GM23338 (cell line): ENCODE results near the gene CACHD1. TPM values are rescaled to one million over a fixed set of nuclear protein-coding genes. Genes with fewer than 3 reads are reported as not detected.

Experiments
- ATAC-seq: fragments of 200-7000 bp; cut with Tn5 transposase; 3 replicates; pipeline ENCODE4 v1.9.1; 2020
- DNase-seq: peaks from one replicate; pipeline ENCODE4 v3.0.0-alpha.2; 2015; ENCODE audit warnings: low spot score
- H2AFZ ChIP-seq: fragments of 200-600 bp; sonication (generic); 2 replicates; pipeline ENCODE4 v1.8.0; 2016; ENCODE audit warnings: antibody characterized with exemption, mild to moderate bottlenecking, moderate library complexity
- H3F3A ChIP-seq: fragments of 200-600 bp; sonication (generic); replicated peaks from 2 replicates; pipeline ENCODE4 v1.8.0; 2017; ENCODE audit warnings: antibody characterized with exemption, mixed run types, low read depth
- H3K27ac ChIP-seq: fragments of 200-600 bp; sonication (generic); 2 replicates; pipeline ENCODE4 v1.6.1; 2016; ENCODE audit warnings: low read depth
- H3K27me3 ChIP-seq: fragments of 200-600 bp; sonication (generic); 2 replicates; pipeline ENCODE4 v1.8.0; 2016; ENCODE audit warnings: mild to moderate bottlenecking, mixed run types, moderate library complexity; ENCODE audit not compliant: insufficient read depth
- H3K36me3 ChIP-seq: fragments of 200-600 bp; sonication (generic); 2 replicates; pipeline ENCODE4 v1.8.0; 2016; ENCODE audit warnings: mild to moderate bottlenecking; ENCODE audit not compliant: insufficient read depth
- H3K4me1 ChIP-seq: fragments of 200-600 bp; sonication (generic); 2 replicates; pipeline ENCODE4 v1.8.0; 2016; ENCODE audit warnings: mild to moderate bottlenecking, moderate library complexity; ENCODE audit not compliant: insufficient read depth
- H3K4me2 ChIP-seq: fragments of 200-600 bp; sonication (generic); 2 replicates; pipeline ENCODE4 v1.7.1; 2017; ENCODE audit warnings: mixed run types
- H3K4me3 ChIP-seq: fragments of 200-600 bp; sonication (generic); 2 replicates; pipeline ENCODE4 v1.6.1; 2016; ENCODE audit warnings: mixed run types
- H3K79me2 ChIP-seq: fragments of 200-600 bp; sonication (generic); replicated peaks from 2 replicates; pipeline ENCODE4 v1.8.0; 2017; ENCODE audit warnings: mild to moderate bottlenecking; ENCODE audit not compliant: insufficient read depth
- H3K9me2 ChIP-seq: fragments of 200-600 bp; sonication (generic); 2 replicates; pipeline ENCODE4 v1.8.0; 2017; ENCODE audit not compliant: insufficient read depth
- H4K20me1 ChIP-seq: fragments of 200-600 bp; sonication (generic); replicated peaks from 2 replicates; pipeline ENCODE4 v1.8.0; 2017; ENCODE audit warnings: mild to moderate bottlenecking; ENCODE audit not compliant: insufficient read depth
- H3K27ac Mint-ChIP-seq: 2 replicates; pipeline ENCODE4 v1.8.0; 2020; ENCODE audit warnings: inconsistent platforms, mild to moderate bottlenecking, moderate library complexity, mixed read lengths
- H3K27me3 Mint-ChIP-seq: 3 replicates; pipeline ENCODE4 v1.8.0; 2022; ENCODE audit warnings: low read depth, mild to moderate bottlenecking, moderate library complexity, mixed read lengths, inconsistent platforms; ENCODE audit not compliant: insufficient read depth, poor library complexity
- H3K36me3 Mint-ChIP-seq: 3 replicates; pipeline ENCODE4 v1.8.0; 2021; ENCODE audit warnings: low read depth, mild to moderate bottlenecking, inconsistent platforms, moderate library complexity, mixed read lengths
- H3K4me1 Mint-ChIP-seq: 3 replicates; pipeline ENCODE4 v1.8.0; 2020; ENCODE audit warnings: mild to moderate bottlenecking, inconsistent platforms, mixed read lengths
- H3K4me3 Mint-ChIP-seq: 3 replicates; pipeline ENCODE4 v1.8.0; 2021; ENCODE audit warnings: moderate library complexity, mild to moderate bottlenecking, inconsistent platforms, mixed read lengths
- H3K9me3 Mint-ChIP-seq: 3 replicates; pipeline ENCODE4 v1.8.0; 2020; ENCODE audit warnings: moderate library complexity, mild to moderate bottlenecking, inconsistent platforms, mixed read lengths
- CTCF ChIP-seq, 2 experiments: fragments of 200-600 bp in 1 of 2; sonication (generic) in 1 of 2; conservative IDR thresholded peaks; 2 replicates each; pipeline versions ENCODE4 v1.5.1 to v1.6.1; 2016 to 2017; ENCODE audit warnings: antibody characterized with exemption in 2 of 2, low read depth in 2 of 2, mild to moderate bottlenecking in 2 of 2, moderate library complexity in 1 of 2
- ETS1 ChIP-seq: IDR thresholded peaks from 2 replicates; pipeline ENCODE4 v1.6.1; 2016; ENCODE audit warnings: antibody characterized with exemption
- EZH2 ChIP-seq: fragments of 200-600 bp; sonication (generic); IDR thresholded peaks from one replicate; pipeline ENCODE4 v1.8.0; 2017; ENCODE audit warnings: antibody characterized with exemption, mild to moderate bottlenecking, low read depth; ENCODE audit not compliant: unreplicated experiment
- EZH2phosphoT487 ChIP-seq: fragments of 200-600 bp; sonication (generic); IDR thresholded peaks from one replicate; pipeline ENCODE4 v1.8.1; 2018; ENCODE audit warnings: antibody characterized with exemption; ENCODE audit not compliant: unreplicated experiment
- NANOG ChIP-seq: IDR thresholded peaks from 2 replicates; pipeline ENCODE4 v1.6.1; 2016; ENCODE audit warnings: antibody characterized with exemption, borderline replicate concordance
- STAT1 ChIP-seq: IDR thresholded peaks from one replicate; pipeline ENCODE4 v1.6.1; 2016; ENCODE audit warnings: antibody characterized with exemption; ENCODE audit not compliant: unreplicated experiment
- ZNF114 ChIP-seq: fragments of 250-450 bp; sonication (Bioruptor Pico); IDR thresholded peaks from 2 replicates; pipeline ENCODE4 v1.5.0; 2020; ENCODE audit warnings: mild to moderate bottlenecking, moderate library complexity
- ZNF331 ChIP-seq: fragments of 250-450 bp; sonication (Bioruptor Pico); IDR thresholded peaks from 2 replicates; pipeline ENCODE4 v1.5.0; 2020; ENCODE audit warnings: low read depth, mild to moderate bottlenecking, moderate library complexity
- ZNF462 ChIP-seq: fragments of 250-450 bp; sonication (Bioruptor Pico); IDR thresholded peaks from 2 replicates; pipeline ENCODE4 v1.5.0; 2020; ENCODE audit warnings: mild to moderate bottlenecking, moderate library complexity
- polyA plus RNA-seq: library from polyadenylated mRNA; unstranded; fragments of >200 nt; fragmentation: Nextera tagmentation; extraction: Ambion mirVana; gene quantifications from 2 replicates; pipeline ENCODE4 v1.2.1, GENCODE V29; 2016
- total RNA-seq: library from RNA; depleted of rRNA; stranded (reverse); fragments of >200 nt; shearing (Covaris generic); gene quantifications from 2 replicates; pipeline ENCODE4 v1.2.3, GENCODE V29; 2014

Gene CACHD1
- total and polyA plus RNA-seq, 2 experiments from 2014 or later = 12.6 to 43.7 TPM

GRCh38 chr1:64527165-64527564, 57.2 kb downstream of the CACHD1 start:
- ATAC-seq = peak; percentile 33
- H3K9me3 Mint-ChIP-seq = no peaks in the 10 kb centered on the region
- Histone ChIP-seq H3K36me3 (no peaks in the 10 kb centered on the region), H3K4me3 (no peak overlapping the region), H3K9me2 (no peaks in the 10 kb centered on the region), H3K27ac (no peak overlapping the region), H3K4me2 (peak overlapping the region; percentile 56), H3F3A (no peaks in the 10 kb centered on the region), H2AFZ (no peak overlapping the region), H3K27me3 (no peaks in the 10 kb centered on the region), H4K20me1 (peaks cover 22% of the 10 kb centered on the region), H3K79me2 (peaks cover 98% of the 10 kb centered on the region), H3K4me1 (peaks cover 91% of the 10 kb centered on the region)
- H3K27me3 Mint-ChIP-seq = no peaks in the 10 kb centered on the region
- DNase-seq = no peak
- TF ChIP-seq ETS1 (no peak), ZNF114 (CRISPR knock-in tag) (no peak), NANOG (no peak), EZH2phosphoT487 (no peak), ZNF331 (CRISPR knock-in tag) (no peak), STAT1 (no peak)
- H3K4me3 Mint-ChIP-seq = no peak overlapping the region
- peaks cover 82% of the 10 kb centered on the region for H3K4me1 Mint-ChIP-seq
- H3K36me3 Mint-ChIP-seq = no peaks in the 10 kb centered on the region; the same call in 2 of the 3 replicates
- peak overlapping the region; percentile 23; the same call in 1 of the 2 replicates for H3K27ac Mint-ChIP-seq

GRCh38 chr1:64527786-64528185, 57.9 kb downstream of the CACHD1 start:
- no peaks in the 10 kb centered on the region for H3K9me3 Mint-ChIP-seq
- Histone ChIP-seq H3K27ac (no peak overlapping the region), H3K4me3 (no peak overlapping the region), H3K79me2 (peaks cover 98% of the 10 kb centered on the region), H3K36me3 (no peaks in the 10 kb centered on the region), H3K4me1 (peaks cover 85% of the 10 kb centered on the region), H3K4me2 (peak overlapping the region; percentile 18; the same call in 1 of the 2 replicates), H3K9me2 (no peaks in the 10 kb centered on the region), H2AFZ (no peak overlapping the region), H3K27me3 (no peaks in the 10 kb centered on the region), H4K20me1 (peaks cover 22% of the 10 kb centered on the region), H3F3A (no peaks in the 10 kb centered on the region)
- H3K27me3 Mint-ChIP-seq = no peaks in the 10 kb centered on the region
- ATAC-seq (no peak), DNase-seq (no peak)
- no peak overlapping the region for H3K4me3 Mint-ChIP-seq
- H3K4me1 Mint-ChIP-seq = peaks cover 76% of the 10 kb centered on the region
- peaks cover 4% of the 10 kb centered on the region; the same call in 1 of the 3 replicates for H3K36me3 Mint-ChIP-seq
- TF ChIP-seq EZH2 (no peak), CTCF (conservative IDR thresholded peaks at IDR 0.05; ENCODE audit: low read depth in 2 of 2) (no peak), ZNF462 (CRISPR knock-in tag) (no peak)
- no peak overlapping the region for H3K27ac Mint-ChIP-seq
